DMS153 treated with DMSO at 0.1 percent for 48 hours (cell line): ENCODE measurements around the gene CAST.
A peak's percentile ranks its signal among the peaks of the same experiment; 100 is the strongest.

ENCODE experiments used
- DNase-seq: peaks from one replicate; lab custom pipeline; 2025; ENCODE audit not compliant: unreplicated experiment; lab: John Stamatoyannopoulos, UW

Gene CAST

GRCh38 chr5:96641368-96642280, 20.6 kb upstream of the CAST start:
- no peak for DNase-seq

- DNase-seq: no peak
Observed at GRCh38 chr5:96642281-96642640, 19.9 kb upstream of the CAST start.

GRCh38 chr5:96645091-96645490, 17.1 kb upstream of the CAST start:
- DNase-seq: no peak

- no peak for DNase-seq
Observed at GRCh38 chr5:96648023-96648422, 14.2 kb upstream of the CAST start.

- no peak for DNase-seq
Observed at GRCh38 chr5:96648593-96648992, 13.6 kb upstream of the CAST start.

GRCh38 chr5:96649251-96649662, 12.9 kb upstream of the CAST start:
- no peak for DNase-seq

- no peak for DNase-seq
Observed at GRCh38 chr5:96649681-96650540, 12.3 kb upstream of the CAST start.

- DNase-seq: no peak
Observed at GRCh38 chr5:96651047-96651446, 11.1 kb upstream of the CAST start.

- no peak for DNase-seq
Observed at GRCh38 chr5:96651948-96652753, 10.0 kb upstream of the CAST start.

GRCh38 chr5:96652769-96653454, 9.3 kb upstream of the CAST start:
- DNase-seq: no peak

- DNase-seq: no peak
Observed at GRCh38 chr5:96654209-96654608, 8.0 kb upstream of the CAST start.

GRCh38 chr5:96655085-96655484, 7.1 kb upstream of the CAST start:
- DNase-seq: no peak

GRCh38 chr5:96655506-96655905, 6.7 kb upstream of the CAST start:
- no peak for DNase-seq

- no peak for DNase-seq
Observed at GRCh38 chr5:96657068-96657467, 5.1 kb upstream of the CAST start.

GRCh38 chr5:96658272-96658671, 3.9 kb upstream of the CAST start:
- DNase-seq: no peak

- DNase-seq: no peak
Observed at GRCh38 chr5:96659170-96659569, 3.0 kb upstream of the CAST start.

- no peak for DNase-seq
Observed at GRCh38 chr5:96660971-96661854, 963 bp upstream of the CAST start.

- DNase-seq: peak; percentile 29
Observed at GRCh38 chr5:96662725-96663518, 746 bp downstream of the CAST start.

GRCh38 chr5:96663608-96664007, 1.4 kb downstream of the CAST start:
- DNase-seq: no peak
